Natural killer cell treated with Interleukin-12 subunit alpha and Interleukin-12 subunit beta and Interleukin-15 and Interleukin-18, amount 100 ng/mL, for 72 hours (primary cell): ENCODE results near the gene ZNF518B. TPM values are rescaled to one million over a fixed set of nuclear protein-coding genes. Genes with fewer than 3 reads are reported as not detected.
A peak's percentile ranks its signal among the peaks of the same experiment; 100 is the strongest.

Source experiments
- ATAC-seq, 2 donors: fragments of 150-1000 bp; cut with Tn5 transposase in 1 of 2; sonication (Bioruptor Pico), chemical (Tn5 transposase) in 1 of 2; 2 replicates each; pipeline ENCODE4 v1.10.0; 2021
- DNase-seq: peaks from one replicate; pipeline ENCODE4 v3.0.0; 2022; ENCODE audit warnings: low spot score
- H3K27ac Mint-ChIP-seq, 2 donors: 1 replicate in 1 of 2; 2 replicates in 1 of 2; pipeline ENCODE4 v1.8.0; 2022; ENCODE audit warnings: mixed read lengths in 2 of 2, mild to moderate bottlenecking in 1 of 2, moderate library complexity in 1 of 2
- H3K27me3 Mint-ChIP-seq, 2 donors: 1 replicate in 1 of 2; 2 replicates in 1 of 2; pipeline ENCODE4 v1.8.0; 2022; ENCODE audit warnings: mixed read lengths in 2 of 2
- H3K36me3 Mint-ChIP-seq: one replicate; pipeline ENCODE4 v1.8.0; 2022; ENCODE audit warnings: mixed read lengths
- H3K4me1 Mint-ChIP-seq, 2 donors: 1 replicate in 1 of 2; 2 replicates in 1 of 2; pipeline ENCODE4 v1.8.0; 2022; ENCODE audit warnings: low read depth in 2 of 2, mixed read lengths in 2 of 2, mild to moderate bottlenecking in 1 of 2
- H3K4me3 Mint-ChIP-seq: one replicate; pipeline ENCODE4 v1.8.0; 2022; ENCODE audit warnings: mixed read lengths
- H3K9me3 Mint-ChIP-seq: 2 replicates; pipeline ENCODE4 v1.8.0; 2022; ENCODE audit warnings: mixed read lengths
- total RNA-seq, 2 donors: library from RNA; stranded (reverse); gene quantifications; one replicate each; pipeline ENCODE4 v1.2.3, GENCODE V29; 2022

Gene ZNF518B
- total RNA-seq, 2 donors from 2014 or later, result 15.3 to 28.6 TPM

DNA sequence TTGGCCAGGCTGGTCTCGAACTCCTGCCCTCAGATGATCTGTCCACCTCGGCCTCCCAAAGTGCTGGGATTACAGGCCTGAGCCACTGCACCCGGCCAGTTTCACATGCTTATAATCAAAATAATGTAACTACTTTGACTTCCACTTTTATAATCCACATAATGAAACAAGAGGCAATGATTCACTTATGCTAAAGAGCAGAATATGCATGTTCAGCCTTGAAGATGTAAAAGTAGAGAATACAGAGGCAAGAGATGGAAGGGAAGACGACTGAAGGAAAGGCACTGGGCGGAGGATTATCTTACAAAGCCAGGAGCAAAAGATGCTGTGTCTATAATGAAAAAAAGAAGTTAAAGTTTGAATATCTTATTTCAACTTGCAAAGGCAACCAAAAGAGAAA lies 13.3 kb upstream of the ZNF518B start:
- no peak overlapping the region for H3K27ac Mint-ChIP-seq
- ATAC-seq (no peak), DNase-seq (no peak)
- H3K4me3 Mint-ChIP-seq, result no peak overlapping the region
- H3K4me1 Mint-ChIP-seq, result no peaks in the 10 kb centered on the region
- H3K9me3 Mint-ChIP-seq, result no peaks in the 10 kb centered on the region
- H3K36me3 Mint-ChIP-seq, result no peaks in the 10 kb centered on the region
- peaks cover 18 to 19% of the 10 kb centered on the region in 2 donors for H3K27me3 Mint-ChIP-seq

DNA sequence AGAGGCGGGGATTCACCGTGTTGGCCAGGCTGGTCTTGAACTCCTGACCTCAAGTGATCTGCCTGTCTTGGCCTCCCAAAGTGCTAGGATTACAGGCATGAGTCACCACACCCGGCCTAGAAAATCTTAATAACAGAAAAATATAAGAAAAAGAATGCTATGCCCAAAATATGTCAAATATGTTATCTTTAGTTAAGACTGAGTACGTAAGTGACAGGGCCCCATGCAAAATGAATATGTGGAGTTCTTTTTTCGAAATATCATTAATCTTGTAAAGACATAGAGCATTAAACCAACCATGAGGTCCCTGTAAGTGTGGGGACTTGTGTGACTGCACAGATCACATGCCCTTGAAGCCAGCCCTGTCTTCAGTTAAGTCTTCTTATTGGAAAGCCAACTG lies 8.9 kb upstream of the ZNF518B start:
- H3K4me3 Mint-ChIP-seq, result no peak overlapping the region

DNA sequence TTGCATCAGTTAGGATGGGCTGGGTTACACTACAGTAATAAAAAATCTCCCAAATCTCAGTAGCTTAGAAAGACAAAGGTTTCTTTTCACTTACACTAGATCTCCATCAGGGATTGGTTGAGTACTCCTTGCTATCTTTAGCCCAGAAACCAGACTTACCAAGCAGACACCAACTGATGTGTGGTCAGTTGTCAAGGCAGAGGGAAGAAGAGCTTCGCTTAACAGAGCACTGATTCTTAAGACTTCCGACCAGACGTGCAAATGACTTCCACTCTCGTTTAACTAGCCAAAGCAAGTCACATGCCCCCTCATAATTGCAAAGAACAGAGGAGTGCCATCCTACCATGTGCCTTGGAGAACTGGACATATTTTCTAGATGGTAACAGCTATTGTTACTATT lies 5.7 kb upstream of the ZNF518B start:
- DNase-seq (no peak), ATAC-seq (no peak)
- H3K4me3 Mint-ChIP-seq, result no peak overlapping the region
- peaks cover 37 to 39% of the 10 kb centered on the region in 2 donors for H3K27me3 Mint-ChIP-seq
- no peaks in the 10 kb centered on the region for H3K9me3 Mint-ChIP-seq
- peaks cover 11% of the 10 kb centered on the region for H3K36me3 Mint-ChIP-seq
- H3K4me1 Mint-ChIP-seq, result peaks cover 13 to 18% of the 10 kb centered on the region in 2 donors
- no peak overlapping the region for H3K27ac Mint-ChIP-seq

More for the DNA sequence above, 8.9 kb upstream of the ZNF518B start:
- Mint-ChIP-seq H3K4me1 (peaks cover 0 to 7% of the 10 kb centered on the region in 2 donors), H3K27me3 (peaks cover 35 to 50% of the 10 kb centered on the region in 2 donors), H3K9me3 (no peaks in the 10 kb centered on the region), H3K36me3 (peaks cover 11% of the 10 kb centered on the region), H3K27ac (no peak overlapping the region)
- DNase-seq (no peak), ATAC-seq (no peak)

GRCh38 chr4:10461850-10462400 lies 4.7 kb upstream of the ZNF518B start:
- DNase-seq (no peak), ATAC-seq (no peak)
- Mint-ChIP-seq H3K4me1 (peaks cover 17 to 23% of the 10 kb centered on the region in 2 donors), H3K27ac (no peak overlapping the region), H3K36me3 (peaks cover 11% of the 10 kb centered on the region), H3K4me3 (peak overlapping the region; percentile 53), H3K9me3 (no peaks in the 10 kb centered on the region), H3K27me3 (peaks cover 31 to 35% of the 10 kb centered on the region in 2 donors)

GRCh38 chr4:10461091-10461849 lies 4.0 kb upstream of the ZNF518B start:
- H3K4me1 Mint-ChIP-seq, result peaks cover 20 to 25% of the 10 kb centered on the region in 2 donors
- no peaks in the 10 kb centered on the region for H3K9me3 Mint-ChIP-seq
- peaks cover 11% of the 10 kb centered on the region for H3K36me3 Mint-ChIP-seq
- ATAC-seq, result peak; percentile 86 to 88
- peak overlapping the region; percentile 52 for H3K4me3 Mint-ChIP-seq
- H3K27me3 Mint-ChIP-seq, result peaks cover 31 to 32% of the 10 kb centered on the region in 2 donors
- peak; percentile 78 for DNase-seq
- no peak overlapping the region for H3K27ac Mint-ChIP-seq

DNA sequence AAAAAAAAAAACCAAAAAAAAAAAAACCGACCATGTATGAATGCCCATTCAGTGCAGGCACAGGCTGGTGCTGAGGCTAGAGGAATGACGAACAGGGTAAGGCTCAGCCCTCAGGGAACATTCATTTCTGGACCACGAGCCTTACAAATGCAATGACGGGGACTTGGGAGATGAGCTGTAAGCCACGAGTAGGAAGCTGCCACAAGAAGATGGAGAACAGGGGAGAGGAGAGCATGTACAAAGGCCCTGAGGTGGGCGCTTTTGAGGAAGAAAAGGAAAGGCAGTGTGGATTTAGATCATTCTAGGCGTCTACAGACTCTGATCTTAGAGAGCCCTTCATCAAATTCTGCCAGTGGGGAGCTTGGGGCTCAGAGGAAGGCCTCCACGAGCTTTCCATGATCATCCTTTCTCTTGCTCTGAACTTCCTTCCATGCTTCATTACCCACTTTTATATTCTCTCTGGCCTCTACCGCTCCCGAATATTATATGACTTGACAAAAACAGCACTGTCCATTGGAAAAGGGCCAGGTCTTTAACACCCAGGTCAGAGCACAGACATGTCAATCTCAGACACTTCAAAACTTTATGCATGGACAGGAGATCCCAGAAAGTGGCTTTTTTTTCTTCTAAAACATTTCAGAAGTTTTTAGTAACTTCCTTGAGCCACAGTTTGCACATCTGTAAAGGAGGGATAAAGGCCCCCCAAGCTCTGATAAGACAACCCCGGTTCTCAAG lies 3.3 kb upstream of the ZNF518B start:
- peaks cover 11% of the 10 kb centered on the region for H3K36me3 Mint-ChIP-seq
- H3K4me1 Mint-ChIP-seq, result peaks cover 25 to 27% of the 10 kb centered on the region in 2 donors
- peak overlapping the region; percentile 51 for H3K4me3 Mint-ChIP-seq
- peak in 1 of 2 donors; percentile 22 for ATAC-seq
- H3K9me3 Mint-ChIP-seq, result no peaks in the 10 kb centered on the region
- H3K27me3 Mint-ChIP-seq, result peaks cover 31 to 32% of the 10 kb centered on the region in 2 donors
- no peak for DNase-seq
- H3K27ac Mint-ChIP-seq, result peak overlapping the region in 1 of 2 donors; percentile 15

DNA sequence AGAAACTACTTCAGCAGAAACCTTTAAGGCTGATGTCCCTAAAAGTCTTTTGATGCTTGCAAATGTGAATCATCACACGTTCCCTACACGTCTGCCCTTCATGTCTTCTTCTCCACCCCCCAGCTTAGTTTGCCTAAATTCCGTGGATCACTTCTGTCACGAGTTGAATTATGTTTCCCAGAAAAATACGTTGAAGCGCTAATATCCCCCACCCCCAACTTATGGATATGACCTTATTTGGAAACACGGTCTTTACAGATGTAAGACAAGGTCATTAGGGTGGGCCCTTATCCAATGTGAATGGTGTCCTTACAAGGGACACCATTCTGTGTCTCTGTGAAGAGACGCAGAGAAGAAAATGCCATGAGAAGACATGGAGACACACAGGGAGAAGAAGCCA lies 2.1 kb upstream of the ZNF518B start:
- Mint-ChIP-seq H3K27ac (no peak overlapping the region), H3K4me1 (peaks cover 30 to 31% of the 10 kb centered on the region in 2 donors), H3K27me3 (peaks cover 21 to 25% of the 10 kb centered on the region in 2 donors), H3K4me3 (no peak overlapping the region), H3K9me3 (peaks cover 2% of the 10 kb centered on the region), H3K36me3 (peaks cover 17% of the 10 kb centered on the region)
- DNase-seq, result no peak
- no peak for ATAC-seq

DNA sequence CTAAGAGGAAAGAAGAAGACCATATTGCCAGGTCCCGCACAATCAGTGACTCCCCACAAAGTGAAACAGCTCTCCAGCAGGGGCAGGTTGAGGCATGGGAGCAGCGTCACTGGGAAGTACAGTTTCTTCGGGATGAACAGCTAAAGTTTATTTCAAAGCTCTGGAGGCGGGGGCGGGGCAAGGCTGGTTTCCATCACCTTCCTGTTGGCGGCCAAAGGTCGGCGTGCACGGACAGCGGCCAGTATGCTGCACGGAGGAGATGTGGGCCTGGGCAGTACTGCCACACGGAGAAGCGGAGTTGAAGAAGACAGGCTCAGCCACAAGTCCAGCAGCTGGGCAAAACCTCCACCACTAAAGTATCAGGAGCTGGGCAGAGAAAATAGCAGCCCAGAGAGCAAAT lies 951 bp upstream of the ZNF518B start:
- Mint-ChIP-seq H3K27ac (no peak overlapping the region), H3K36me3 (peaks cover 18% of the 10 kb centered on the region), H3K4me3 (peak overlapping the region; percentile 53), H3K4me1 (peaks cover 31 to 34% of the 10 kb centered on the region in 2 donors), H3K27me3 (peaks cover 13 to 19% of the 10 kb centered on the region in 2 donors), H3K9me3 (peaks cover 2% of the 10 kb centered on the region)
- ATAC-seq (no peak), DNase-seq (no peak)

- peaks cover 29 to 31% of the 10 kb centered on the region in 2 donors for H3K4me1 Mint-ChIP-seq
Measured at GRCh38 chr4:10456595-10457254, 501 bp downstream of the ZNF518B start.

GRCh38 chr4:10456260-10456594 lies 999 bp downstream of the ZNF518B start:
- ATAC-seq (no peak), DNase-seq (no peak)
- Mint-ChIP-seq H3K4me1 (peaks cover 27 to 31% of the 10 kb centered on the region in 2 donors), H3K27ac (peak overlapping the region; percentile 86 to 92), H3K36me3 (peaks cover 19% of the 10 kb centered on the region), H3K9me3 (peaks cover 2% of the 10 kb centered on the region), H3K27me3 (peaks cover 0 to 10% of the 10 kb centered on the region in 2 donors), H3K4me3 (peak overlapping the region; percentile 92)

More at GRCh38 chr4:10456595-10457254, 501 bp downstream of the ZNF518B start:
- ATAC-seq, result peak; percentile 74 to 81
- Mint-ChIP-seq H3K9me3 (peaks cover 2% of the 10 kb centered on the region), H3K27ac (peak overlapping the region; percentile 86 to 92), H3K4me3 (peak overlapping the region; percentile 92), H3K27me3 (peaks cover 0 to 10% of the 10 kb centered on the region in 2 donors), H3K36me3 (peaks cover 19% of the 10 kb centered on the region)
- peak; percentile 82 for DNase-seq

DNA sequence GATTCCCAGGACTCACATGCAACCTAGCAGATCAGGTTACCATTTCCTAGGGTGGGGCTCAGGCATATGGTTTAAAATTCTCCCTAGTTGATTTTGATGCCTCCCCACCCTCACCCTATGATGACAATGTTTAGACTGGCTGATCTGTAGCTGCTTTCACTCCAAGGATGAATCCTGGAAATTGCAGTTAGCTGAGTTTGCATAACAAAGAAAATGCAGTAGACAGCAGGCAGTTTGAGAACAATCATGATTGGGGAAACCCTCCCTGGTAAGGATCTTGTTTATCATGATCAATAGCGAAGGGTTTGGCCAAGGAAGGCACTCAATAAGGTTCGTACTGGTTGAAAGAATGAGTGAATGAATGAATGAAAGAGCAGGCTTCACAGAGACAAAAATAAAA lies 2.1 kb downstream of the ZNF518B start:
- Mint-ChIP-seq H3K36me3 (peaks cover 26% of the 10 kb centered on the region), H3K4me3 (peak overlapping the region; percentile 16), H3K9me3 (peaks cover 2% of the 10 kb centered on the region), H3K27ac (no peak overlapping the region), H3K27me3 (peaks cover 0 to 7% of the 10 kb centered on the region in 2 donors), H3K4me1 (peaks cover 20 to 24% of the 10 kb centered on the region in 2 donors)
- no peak for ATAC-seq
- no peak for DNase-seq

DNA sequence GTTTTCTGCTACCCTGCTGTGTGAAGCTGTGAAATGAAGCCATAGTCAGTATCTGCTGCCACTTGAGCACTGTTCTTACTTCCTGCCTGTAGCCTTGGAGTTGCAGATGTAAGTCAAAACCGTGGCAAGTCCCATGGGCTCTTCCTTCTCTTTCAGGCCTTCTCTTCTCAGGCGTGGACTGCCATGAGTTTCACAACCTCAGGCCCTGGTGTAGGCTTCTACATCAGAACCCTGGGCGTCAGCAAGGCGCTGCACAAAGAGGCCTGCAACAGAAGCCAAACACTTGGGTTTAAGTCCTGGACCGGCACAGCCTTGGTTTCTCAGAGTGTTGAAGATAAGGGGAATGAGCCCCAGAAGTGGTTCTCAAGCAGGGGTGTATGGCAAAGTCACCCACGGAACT lies 2.5 kb downstream of the ZNF518B start:
- no peak for DNase-seq
- Mint-ChIP-seq H3K9me3 (peaks cover 2% of the 10 kb centered on the region), H3K4me3 (no peak overlapping the region), H3K27me3 (peaks cover 0 to 7% of the 10 kb centered on the region in 2 donors), H3K4me1 (peaks cover 20 to 22% of the 10 kb centered on the region in 2 donors), H3K36me3 (peaks cover 30% of the 10 kb centered on the region), H3K27ac (no peak overlapping the region)
- no peak for ATAC-seq

- no peak for DNase-seq
- Mint-ChIP-seq H3K36me3 (peaks cover 36% of the 10 kb centered on the region), H3K27me3 (peaks cover 0 to 5% of the 10 kb centered on the region in 2 donors), H3K27ac (no peak overlapping the region), H3K9me3 (peaks cover 6% of the 10 kb centered on the region), H3K4me1 (peaks cover 20 to 22% of the 10 kb centered on the region in 2 donors), H3K4me3 (no peak overlapping the region)
- ATAC-seq, result no peak
Measured at GRCh38 chr4:10454121-10454520, 3.1 kb downstream of the ZNF518B start.
